HG03095 (cell line): Measurements from ENCODE around the gene CDH4.
"Not testable (repeated sequence)": the region's sequence is repeated elsewhere in the genome, so short reads cannot be mapped to it uniquely, and the experiment has no call there.

Experiments used
- ATAC-seq: cut with Tn5 transposase; IDR thresholded peaks from one replicate; pipeline ENCODE4 v1.9.1; 2021; ENCODE audit warnings: moderate library complexity; ENCODE audit not compliant: unreplicated experiment

CDH4 gene

GRCh38 chr20:61968932-61969331 is 716.9 kb downstream of the CDH4 start:
- no peak for ATAC-seq

- no peak for ATAC-seq
Observed at GRCh38 chr20:61969806-61970205, 717.7 kb downstream of the CDH4 start.

- ATAC-seq: no peak
Observed at GRCh38 chr20:61970357-61970756, 718.3 kb downstream of the CDH4 start.

- ATAC-seq: not testable (repeated sequence)
Observed at GRCh38 chr20:61971595-61971994, 719.5 kb downstream of the CDH4 start.

GRCh38 chr20:61972636-61973508 is 720.8 kb downstream of the CDH4 start:
- ATAC-seq: no peak

- ATAC-seq: no peak
Observed at GRCh38 chr20:61973515-61974356, 721.7 kb downstream of the CDH4 start.

GRCh38 chr20:61974357-61974665 is 722.2 kb downstream of the CDH4 start:
- ATAC-seq: no peak

GRCh38 chr20:61975407-61976129 is 723.5 kb downstream of the CDH4 start:
- ATAC-seq: no peak

GRCh38 chr20:61976263-61976643 is 724.2 kb downstream of the CDH4 start:
- ATAC-seq: no peak

- ATAC-seq: no peak
Observed at GRCh38 chr20:61976644-61977418, 724.8 kb downstream of the CDH4 start.

GRCh38 chr20:61977419-61977786 is 725.3 kb downstream of the CDH4 start:
- no peak for ATAC-seq

- ATAC-seq: no peak
Observed at GRCh38 chr20:61978491-61978890, 726.4 kb downstream of the CDH4 start.

GRCh38 chr20:61979090-61979489 is 727.0 kb downstream of the CDH4 start:
- no peak for ATAC-seq

GRCh38 chr20:61979701-61980635 is 727.9 kb downstream of the CDH4 start:
- no peak for ATAC-seq

- ATAC-seq: no peak
Observed at GRCh38 chr20:61980647-61981583, 728.9 kb downstream of the CDH4 start.

GRCh38 chr20:61981691-61982090 is 729.6 kb downstream of the CDH4 start:
- not testable (repeated sequence) for ATAC-seq

- ATAC-seq: no peak
Observed at GRCh38 chr20:61982191-61982950, 730.3 kb downstream of the CDH4 start.

- no peak for ATAC-seq
Observed at GRCh38 chr20:61982951-61983315, 730.9 kb downstream of the CDH4 start.
